Cortex of kidney (tissue), 1 donor: Measurements from ENCODE around the gene CST5.
"Not testable (repeated sequence)": the region's sequence is repeated elsewhere in the genome, so short reads cannot be mapped to it uniquely, and the experiment has no call there.

Experiments used
- DNase-seq: peaks from one replicate; lab custom pipeline; 2025; lab: John Stamatoyannopoulos, UW

The CST5 gene

GRCh38 chr20:23841693-23842092, 37.9 kb downstream of the CST5 start:
- no peak for DNase-seq

GRCh38 chr20:23835716-23836115, 43.8 kb downstream of the CST5 start:
- DNase-seq, result no peak

GRCh38 chr20:23832775-23833513, 46.6 kb downstream of the CST5 start:
- DNase-seq, result no peak

- DNase-seq, result not testable (repeated sequence)
These were observed 47.6 kb downstream of the CST5 start for GRCh38 chr20:23831961-23832360.

GRCh38 chr20:23826541-23827021, 53.0 kb downstream of the CST5 start, which contains the start of gene CST2:
TSS of gene CST2 (minus strand) at chr20:23826729. CDS start at chr20:23826660, 69 bp downstream.
- no peak for DNase-seq
